SK-N-MC (cell line): ENCODE data around the gene NHLRC1.

Source experiments
- EZH2 ChIP-seq: fragments of 200-600 bp; sonication (generic); IDR thresholded peaks from one replicate; pipeline ENCODE4 v1.6.1; 2017; ENCODE audit warnings: antibody characterized with exemption
- FOXP2 ChIP-seq: optimal IDR thresholded peaks from 2 replicates; pipeline ENCODE3; 2011; ENCODE audit warnings: mild to moderate bottlenecking, moderate library complexity; ENCODE audit not compliant: insufficient read depth; ENCODE audit errors: extremely low read length, control extremely low read depth
- POLR2AphosphoS5 ChIP-seq: IDR thresholded peaks from 2 replicates; pipeline ENCODE4 v1.6.1; 2012; ENCODE audit warnings: mild to moderate bottlenecking, low read depth, low read length, borderline replicate concordance

- TF ChIP-seq POLR2AphosphoS5 (no peak), EZH2 (no peak), FOXP2 (no peak)
Measured at GRCh38 chr6:18166312-18167036, 44.0 kb upstream of the NHLRC1 start.
